ENCODE results near the gene WDR4.

GRCh38 chr21:42892582-42892930 lies 13.2 kb upstream of the WDR4 start:
- TF ChIP-seq CTCF (IDR thresholded peaks at IDR 0.05; ENCODE audit: low read depth, low read length, poor library complexity, severe bottlenecking) (no peak), EZH2phosphoT487 (IDR thresholded peaks at IDR 0.05; ENCODE audit: borderline replicate concordance, low read length) (no peak)
